GM19452 (cell line): ENCODE results near the gene IQGAP2.

Experiments used
- ATAC-seq: cut with Tn5 transposase; IDR thresholded peaks from one replicate; pipeline ENCODE4 v1.9.1; 2021; ENCODE audit not compliant: unreplicated experiment

The IQGAP2 gene

DNA sequence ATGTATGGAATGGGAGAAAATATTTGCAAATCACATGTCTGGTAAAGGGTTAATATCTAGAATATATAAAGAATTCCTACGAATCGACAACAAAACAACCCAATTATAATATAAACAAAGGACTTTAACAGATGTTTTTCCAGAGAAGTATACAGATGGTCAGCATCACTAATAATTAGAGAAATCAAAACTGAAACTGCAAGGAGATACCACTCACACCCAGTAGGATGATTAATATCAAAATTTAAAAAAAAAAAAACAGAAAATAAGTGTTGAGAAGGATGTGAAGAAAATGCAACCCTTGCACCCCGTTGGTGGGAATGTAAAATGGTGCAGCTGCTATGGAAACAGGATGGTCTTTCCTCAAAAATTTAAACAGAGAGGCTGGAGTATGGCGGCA, 278.2 kb downstream of the IQGAP2 start:
- no peak for ATAC-seq

GRCh38 chr5:76682387-76682786, 279.3 kb downstream of the IQGAP2 start:
- ATAC-seq = no peak

DNA sequence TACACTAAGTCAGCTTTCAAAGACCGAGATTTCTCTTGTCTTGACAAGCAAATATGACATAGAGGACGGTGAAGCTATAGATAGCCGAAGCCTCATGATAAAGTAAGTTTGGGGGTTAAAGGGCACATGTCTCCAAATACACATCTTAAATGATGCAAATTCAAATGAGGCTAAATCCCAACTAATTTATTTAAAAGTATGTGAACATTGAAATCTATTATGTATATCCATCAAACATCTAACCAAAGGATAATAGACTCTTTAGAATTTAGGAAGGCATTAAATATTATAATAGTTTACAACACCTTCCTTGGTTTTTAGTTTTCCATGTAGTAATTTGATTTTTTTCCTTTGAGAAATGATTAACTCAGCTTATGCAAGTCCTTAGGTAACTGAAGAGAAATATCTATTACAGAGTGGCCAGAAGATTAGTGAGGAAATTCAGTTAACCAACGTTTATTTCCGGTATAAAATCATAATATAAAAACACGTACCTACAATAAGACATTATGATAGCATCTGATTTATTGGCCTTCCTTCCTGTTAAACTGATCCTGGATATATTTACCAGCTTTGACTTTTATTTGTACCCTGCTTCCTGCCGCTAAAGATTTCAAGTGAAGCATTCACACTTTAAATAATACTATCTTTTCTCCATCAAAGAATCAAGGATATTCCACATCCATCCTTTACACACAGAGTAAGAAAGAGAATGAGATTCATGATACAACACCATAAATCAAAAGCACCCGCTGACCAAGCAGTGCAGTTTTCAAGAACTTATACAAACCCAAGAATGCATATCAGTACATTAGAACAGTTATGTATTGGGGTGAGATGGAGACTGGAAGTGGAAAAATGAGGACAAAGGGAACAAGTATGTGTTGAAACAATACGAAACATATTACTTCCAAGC, 281.0 kb downstream of the IQGAP2 start:
- ATAC-seq = no peak

DNA sequence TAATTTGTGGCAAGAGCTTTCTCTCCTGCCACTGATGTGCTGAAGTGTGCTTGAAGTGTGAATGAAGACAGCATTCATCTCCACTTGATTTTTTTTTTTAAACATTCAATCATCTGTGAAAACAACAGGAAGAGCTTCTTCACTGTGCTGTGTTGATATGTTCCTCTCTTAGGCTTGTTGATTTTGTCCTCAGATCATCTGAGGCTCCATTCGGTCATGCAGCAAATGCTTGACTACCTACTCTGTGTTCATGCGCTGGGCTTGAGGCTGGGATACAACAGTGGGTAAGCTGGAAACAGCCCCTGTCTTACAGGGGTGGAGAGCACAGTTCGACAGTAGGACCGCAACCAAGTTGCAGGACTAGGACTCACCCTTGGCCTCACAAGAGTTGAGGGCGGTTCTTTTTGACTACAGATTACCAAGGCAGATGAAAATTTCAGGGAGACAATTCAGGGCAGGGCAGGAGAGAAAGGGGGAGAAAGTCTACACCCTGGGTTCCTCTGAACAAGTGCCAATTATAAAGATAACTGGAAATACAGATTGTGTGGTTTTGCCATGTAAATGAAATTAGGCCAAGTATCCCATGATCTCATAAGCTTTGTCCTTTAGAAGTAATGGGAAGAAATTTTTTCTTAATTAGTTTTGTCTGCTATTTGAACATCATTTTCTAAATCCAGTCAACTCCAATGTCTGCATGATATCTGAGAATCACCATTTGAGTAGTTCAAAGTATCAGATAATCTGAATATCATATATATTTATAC, 281.9 kb downstream of the IQGAP2 start:
- no peak for ATAC-seq

DNA sequence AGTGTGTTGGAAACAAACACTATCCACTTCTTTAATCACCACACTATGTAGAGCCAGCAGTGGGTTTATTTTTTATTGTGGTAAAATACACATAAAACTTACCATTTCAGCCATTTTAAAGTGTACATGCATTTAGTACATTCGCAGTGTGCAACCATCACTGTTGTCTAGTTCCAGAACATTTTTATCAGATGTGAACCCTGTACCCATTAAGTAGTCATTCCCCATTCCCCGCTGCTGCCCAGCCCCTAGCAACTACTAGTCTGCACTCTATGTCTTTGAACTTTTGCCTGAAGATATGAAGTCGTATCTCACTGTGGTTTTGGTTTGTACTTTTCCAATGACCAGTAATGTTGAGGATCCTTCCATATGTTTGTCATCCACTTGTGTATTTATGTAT, 282.6 kb downstream of the IQGAP2 start:
- ATAC-seq = no peak

DNA sequence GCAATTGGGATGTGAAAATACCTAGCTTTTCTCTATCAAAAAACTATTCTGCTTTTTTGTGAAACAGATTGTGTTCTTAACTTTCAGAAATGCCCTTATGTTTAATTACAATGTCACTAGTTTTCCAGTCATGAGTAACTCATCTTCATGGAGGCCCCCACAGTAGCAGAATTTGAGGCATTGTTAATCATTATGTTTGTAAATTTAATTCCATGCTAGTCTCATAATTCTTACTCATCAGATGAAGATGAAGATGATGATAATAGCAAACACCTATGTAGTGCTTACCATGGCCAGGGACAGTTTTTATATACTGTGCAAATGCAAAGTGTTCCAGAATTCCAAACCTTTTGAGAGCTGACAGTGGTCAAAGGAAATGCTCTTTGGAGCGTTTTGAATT, 285.1 kb downstream of the IQGAP2 start:
- no peak for ATAC-seq

DNA sequence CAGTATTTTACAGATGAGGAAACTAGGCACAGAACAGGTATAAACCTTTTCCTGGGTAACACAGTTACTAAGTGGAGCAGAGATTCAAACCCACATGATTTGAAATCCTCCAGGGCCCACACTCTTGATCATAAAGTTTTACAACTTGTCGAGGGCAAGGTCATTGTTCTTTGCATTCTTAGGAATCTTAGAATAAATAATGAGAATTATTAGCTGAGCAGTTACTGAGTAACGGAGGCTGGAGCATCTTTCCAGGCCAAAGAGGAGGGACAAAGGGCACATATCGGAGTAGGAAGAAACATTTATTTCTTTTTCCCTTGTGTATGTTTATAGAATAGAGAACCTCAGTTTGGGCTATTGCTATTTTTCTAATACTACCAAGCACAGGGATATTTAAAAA, 285.8 kb downstream of the IQGAP2 start:
- no peak for ATAC-seq

DNA sequence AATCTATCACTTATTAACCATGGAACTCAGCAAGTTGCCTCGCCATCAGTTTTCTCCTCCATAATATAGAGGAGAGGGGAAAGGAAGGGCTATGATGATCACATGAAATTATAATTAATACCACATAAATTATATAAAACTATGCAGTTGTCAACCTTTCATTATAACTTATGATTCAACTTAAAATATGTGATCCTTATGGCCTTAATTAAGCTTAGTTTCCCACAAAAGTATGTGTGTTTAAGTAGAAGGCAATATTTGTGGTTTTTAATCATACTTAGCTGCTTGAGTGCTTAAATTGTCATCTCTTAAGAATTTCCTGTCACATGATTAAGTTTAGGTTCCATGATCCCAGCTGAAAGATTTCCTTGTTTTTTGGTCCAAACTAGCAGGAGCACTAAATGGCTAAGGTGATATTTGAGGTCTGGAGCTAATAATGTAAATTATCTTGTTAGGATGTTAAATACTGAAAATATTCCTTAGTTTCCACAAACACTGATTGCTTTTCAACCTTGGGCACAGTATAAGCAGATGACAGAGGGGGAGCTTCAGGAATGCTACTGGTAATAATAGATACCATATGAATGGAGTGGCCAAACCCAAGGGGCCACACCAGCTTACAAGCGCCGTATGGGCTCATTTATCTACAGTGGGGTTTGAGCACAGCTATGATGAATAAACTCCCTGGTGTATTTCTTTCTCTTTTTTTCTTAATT, 286.4 kb downstream of the IQGAP2 start:
- no peak for ATAC-seq

DNA sequence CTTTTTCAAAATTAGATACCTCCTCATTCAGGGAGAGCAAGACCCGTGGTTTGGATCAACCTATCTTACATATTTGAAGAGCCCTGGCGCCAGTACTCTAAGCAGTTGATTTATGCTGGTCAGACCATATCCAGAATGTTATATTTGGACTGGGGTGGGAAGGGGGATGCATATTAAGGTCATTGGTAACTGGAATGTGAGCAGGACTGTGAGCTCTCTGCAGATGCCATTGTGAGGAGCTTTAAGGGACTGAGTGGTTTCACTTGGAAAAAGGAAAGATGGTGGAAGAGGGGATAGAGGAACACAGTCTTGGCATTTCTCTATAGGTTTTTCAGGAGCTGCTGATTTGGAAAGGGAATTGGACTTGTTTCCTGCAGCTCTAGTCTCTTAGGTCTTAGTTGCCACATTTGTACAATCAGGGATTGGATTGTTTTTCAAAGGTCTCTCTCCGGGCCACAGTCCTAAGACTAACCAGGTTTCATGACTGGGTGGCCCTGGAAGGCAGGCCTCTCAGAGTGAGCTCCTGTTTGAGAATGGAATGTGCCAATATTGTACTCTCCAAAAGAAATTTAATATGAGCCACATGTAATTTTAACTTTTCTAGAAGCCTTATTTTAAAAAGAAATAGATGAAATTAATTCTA, 287.1 kb downstream of the IQGAP2 start:
- no peak for ATAC-seq

DNA sequence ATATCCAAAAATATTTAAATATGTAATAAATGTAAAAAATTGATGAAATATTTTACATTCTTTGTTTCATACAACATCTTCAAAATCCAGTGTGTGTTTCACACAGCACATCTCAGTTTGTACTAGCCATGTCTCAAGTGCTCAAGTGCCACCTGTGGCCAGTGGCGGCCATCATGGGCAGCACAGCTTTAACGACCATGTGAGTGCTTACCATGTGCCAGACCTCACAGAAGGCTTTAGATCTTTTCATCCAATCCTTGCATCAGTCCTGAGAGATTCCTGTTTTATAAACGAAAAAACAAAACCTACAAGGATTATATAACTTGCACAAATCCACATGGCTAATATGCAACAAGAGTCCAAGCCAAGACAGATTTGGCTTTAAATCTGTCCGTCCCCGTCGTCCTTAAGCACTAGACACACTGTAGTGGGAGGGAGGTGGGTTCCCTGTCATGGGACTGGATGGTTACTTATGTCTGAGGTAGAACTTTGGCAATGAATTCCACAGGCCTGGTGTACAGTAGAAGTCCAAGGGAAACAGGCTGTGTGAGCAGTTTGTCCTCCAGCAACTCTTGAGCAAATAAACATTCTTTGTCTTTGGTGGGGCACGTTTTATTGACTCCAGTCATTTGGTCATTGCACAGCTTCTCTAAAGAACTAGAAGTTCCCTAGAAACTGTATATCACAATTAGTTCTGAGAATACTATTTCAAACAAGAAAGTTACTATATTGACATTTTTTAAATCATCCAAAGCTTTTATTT, 287.8 kb downstream of the IQGAP2 start:
- no peak for ATAC-seq

DNA sequence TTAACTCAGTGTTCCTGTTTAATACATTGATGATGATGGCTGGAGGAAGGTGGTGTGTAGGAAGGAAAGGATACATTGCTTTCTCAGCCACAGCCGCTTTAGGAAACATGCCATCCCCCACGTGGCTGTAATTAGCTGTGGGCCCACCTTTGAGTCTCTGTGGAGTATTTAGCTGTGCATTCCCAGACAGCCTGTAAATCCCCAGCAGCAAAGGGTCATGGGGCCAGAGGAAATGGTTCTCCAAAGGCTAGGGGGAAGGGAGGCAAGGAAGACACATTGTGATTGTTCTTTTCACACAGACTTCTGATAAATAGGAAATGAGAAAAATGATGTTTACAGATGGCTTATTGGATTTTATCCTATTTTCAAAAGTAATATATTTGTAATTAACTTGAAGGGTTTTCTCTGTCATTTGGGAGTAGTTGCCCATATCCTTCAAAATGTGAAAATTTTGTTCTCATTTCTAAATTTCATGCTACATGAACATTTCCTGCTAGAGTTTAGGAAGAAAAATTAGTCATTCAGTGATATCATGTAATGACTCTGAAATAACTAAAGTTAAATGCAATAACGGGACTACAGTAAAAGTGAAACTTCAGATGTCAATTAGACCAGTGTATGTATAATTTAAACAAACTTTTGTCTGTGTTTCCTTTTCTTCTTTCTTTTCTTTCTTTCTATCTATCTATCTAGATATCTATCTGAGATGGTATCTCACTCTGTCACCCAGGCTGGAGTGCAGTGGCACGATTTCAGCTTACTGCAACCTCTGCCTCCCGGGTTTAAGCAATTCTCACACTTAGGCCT, 288.6 kb downstream of the IQGAP2 start:
- ATAC-seq = no peak

DNA sequence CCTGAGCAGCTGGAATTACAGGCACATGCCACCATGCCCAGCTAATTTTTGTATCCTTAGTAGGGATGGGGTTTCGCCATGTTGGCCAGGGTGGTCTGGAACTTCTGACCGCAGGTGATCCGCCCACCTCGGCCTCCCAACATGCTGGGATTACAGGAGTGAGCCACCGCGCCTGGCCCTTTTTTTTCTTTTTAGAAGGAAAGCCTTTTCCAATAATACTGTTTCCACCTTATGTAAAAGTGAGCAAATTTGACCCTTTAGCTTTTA, 289.1 kb downstream of the IQGAP2 start:
- no peak for ATAC-seq

- no peak for ATAC-seq
These were observed 289.6 kb downstream of the IQGAP2 start for GRCh38 chr5:76692651-76693050.

DNA sequence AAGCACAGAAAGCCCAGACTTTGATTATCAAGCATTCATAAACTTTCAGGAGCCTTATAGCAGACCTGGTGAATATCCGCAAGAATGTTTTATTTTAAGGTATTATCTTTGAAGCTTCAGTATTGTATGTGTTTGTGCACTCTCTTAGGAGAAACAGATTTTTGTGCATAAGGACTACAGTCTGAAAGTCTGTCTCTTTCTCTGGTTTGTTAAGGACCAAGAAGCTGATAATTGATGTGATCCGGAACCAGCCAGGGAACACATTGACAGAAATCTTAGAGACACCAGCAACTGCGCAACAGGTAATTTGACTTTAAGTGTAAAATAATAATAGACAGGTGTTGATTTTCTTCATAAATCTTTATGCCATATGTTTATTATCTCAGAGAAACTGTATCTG, 290.1 kb downstream of the IQGAP2 start:
- no peak for ATAC-seq

- no peak for ATAC-seq
These were observed 291.2 kb downstream of the IQGAP2 start for GRCh38 chr5:76694317-76694716.

- no peak for ATAC-seq
These were observed 292.3 kb downstream of the IQGAP2 start for GRCh38 chr5:76695346-76695745.

- no peak for ATAC-seq
These were observed 293.2 kb downstream of the IQGAP2 start for GRCh38 chr5:76696251-76696650.

GRCh38 chr5:76697670-76698069, 294.6 kb downstream of the IQGAP2 start:
- no peak for ATAC-seq

GRCh38 chr5:76700571-76700970, 297.5 kb downstream of the IQGAP2 start:
- no peak for ATAC-seq

GRCh38 chr5:76701298-76701697, 298.2 kb downstream of the IQGAP2 start:
- ATAC-seq = no peak
